IPS-NIHi7 (cell line): ENCODE measurements around the gene SLC22A15.
"Not testable (repeated sequence)": the region's sequence is repeated elsewhere in the genome, so short reads cannot be mapped to it uniquely, and the experiment has no call there.

Source experiments
- DNase-seq: peaks from one replicate; pipeline ENCODE4 v3.0.0; 2012; ENCODE audit warnings: mixed read lengths; ENCODE audit errors: extremely low spot score

SLC22A15 gene

DNA sequence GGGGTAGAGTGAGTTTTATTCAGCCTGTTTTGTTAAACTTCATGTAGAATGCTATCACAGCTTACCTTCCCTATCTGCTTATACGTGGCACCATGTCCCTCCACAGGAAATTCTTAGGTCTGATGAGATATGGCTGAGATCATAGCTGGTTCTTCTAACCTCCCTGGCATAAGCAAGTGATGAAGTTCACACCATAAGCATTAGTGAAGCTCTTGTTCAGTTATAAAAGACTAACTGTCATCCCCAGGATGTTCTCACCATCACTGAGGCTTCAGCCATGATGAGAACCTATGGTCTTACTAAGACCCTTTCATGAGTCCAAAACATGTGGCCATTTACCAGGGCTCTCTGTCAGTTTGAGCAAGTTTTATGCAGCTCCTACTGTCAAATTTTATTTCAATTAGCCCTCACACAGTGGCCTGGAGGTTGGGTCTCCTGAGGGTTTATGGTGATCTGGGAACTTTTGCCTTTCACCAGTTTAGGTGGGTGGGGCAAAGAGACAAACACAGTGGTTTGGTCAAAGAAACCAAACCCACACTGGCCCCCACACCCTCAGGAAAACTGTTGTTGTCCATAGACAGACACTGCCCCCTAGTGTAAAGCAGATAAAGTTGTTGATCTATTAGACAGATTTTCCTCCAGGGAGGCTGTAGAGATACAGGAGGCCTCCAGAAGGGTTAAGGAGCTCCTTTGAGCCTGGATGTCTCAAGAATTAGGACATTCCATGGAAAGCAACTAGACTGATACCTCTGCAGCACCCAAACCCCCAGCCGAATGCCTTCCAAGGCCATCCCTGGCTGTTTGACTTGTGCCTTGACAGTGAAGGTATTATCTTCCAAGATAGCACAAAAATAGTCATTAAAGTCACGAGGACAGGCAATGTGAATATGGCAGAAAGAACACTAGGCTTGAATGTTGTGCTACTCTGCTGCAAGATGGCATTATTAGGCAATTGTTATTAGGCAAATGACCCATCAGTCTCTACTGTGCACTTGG, 5.0 kb downstream of the SLC22A15 start:
- peak; percentile 81 for DNase-seq

- DNase-seq: no peak
These were observed 6.1 kb downstream of the SLC22A15 start for GRCh38 chr1:115982400-115982799.

GRCh38 chr1:115983584-115983983, 7.3 kb downstream of the SLC22A15 start:
- no peak for DNase-seq

GRCh38 chr1:115987623-115988022, 11.3 kb downstream of the SLC22A15 start:
- no peak for DNase-seq

DNA sequence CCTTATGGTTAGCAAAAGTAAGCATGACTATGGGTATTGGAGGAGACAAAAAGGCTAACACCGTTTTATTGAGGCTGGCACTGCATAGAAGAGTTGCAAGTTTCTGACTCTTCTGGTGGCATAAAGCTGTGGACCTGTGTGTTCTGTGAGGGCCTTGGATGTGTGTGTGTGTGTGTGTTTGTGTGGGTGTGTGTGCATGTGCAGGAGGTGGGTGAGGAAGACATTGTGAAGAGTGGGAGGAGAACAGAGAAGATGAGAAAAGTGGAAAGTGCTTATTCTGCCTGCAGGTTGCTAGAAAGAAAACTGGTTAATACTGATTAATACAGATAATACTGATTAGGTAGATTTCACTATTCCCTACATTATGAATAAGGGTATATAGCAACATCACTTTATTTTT, 12.6 kb downstream of the SLC22A15 start:
- no peak for DNase-seq

DNA sequence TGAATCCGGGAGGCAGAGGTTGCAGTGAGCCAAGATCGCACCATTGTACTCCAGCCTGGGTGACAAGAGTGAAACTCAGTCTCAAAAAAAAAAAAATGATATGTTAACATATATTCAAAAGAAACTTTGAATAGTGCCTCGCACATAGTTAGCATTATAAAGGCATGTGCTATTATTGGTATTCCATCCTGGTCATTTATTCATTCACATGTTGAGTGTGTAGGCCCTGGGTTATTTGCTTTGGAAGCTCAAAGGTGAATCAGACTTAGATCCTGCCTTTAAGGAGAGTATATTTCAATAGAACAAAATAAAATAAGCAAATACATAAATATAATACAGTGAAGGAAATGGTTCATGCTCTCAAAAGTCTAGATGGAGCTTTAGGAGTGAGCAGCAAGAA, 13.4 kb downstream of the SLC22A15 start:
- no peak for DNase-seq

DNA sequence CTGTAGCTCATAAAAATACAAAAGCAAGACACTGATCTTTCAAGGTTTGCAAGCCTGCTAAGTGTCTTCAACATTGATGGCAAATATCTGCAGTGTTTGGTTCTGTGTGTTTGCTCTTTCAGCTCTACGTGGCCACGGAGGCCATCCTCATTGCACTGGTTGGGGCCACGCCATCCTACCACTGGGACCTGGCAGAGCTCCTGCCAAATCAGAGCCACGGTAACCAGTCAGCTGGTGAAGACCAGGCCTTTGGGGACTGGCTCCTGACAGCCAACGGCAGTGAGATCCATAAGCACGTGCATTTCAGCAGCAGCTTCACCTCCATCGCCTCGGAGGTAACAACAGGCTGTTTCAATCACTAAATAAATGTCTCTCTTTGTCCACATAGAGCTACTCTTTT, 15.6 kb downstream of the SLC22A15 start:
- DNase-seq: no peak

DNA sequence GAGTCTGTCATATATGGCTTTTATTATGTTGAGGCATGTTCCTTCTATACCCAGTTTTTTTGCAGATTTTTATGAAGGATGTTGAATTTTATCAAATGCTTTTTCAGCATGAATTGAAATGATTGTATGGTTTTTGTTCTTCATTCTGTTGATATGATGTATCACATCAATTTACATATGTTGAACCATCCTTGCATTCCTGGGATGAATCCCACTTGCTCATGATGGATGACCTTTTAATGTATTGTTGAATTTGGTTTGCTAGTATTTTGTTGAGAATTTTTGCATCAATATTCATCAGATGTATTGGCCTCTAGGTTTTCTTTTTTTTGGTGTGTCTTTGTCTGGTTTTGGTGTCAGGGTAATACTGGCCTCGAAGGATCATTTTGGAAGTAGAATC, 21.6 kb downstream of the SLC22A15 start:
- not testable (repeated sequence) for DNase-seq

DNA sequence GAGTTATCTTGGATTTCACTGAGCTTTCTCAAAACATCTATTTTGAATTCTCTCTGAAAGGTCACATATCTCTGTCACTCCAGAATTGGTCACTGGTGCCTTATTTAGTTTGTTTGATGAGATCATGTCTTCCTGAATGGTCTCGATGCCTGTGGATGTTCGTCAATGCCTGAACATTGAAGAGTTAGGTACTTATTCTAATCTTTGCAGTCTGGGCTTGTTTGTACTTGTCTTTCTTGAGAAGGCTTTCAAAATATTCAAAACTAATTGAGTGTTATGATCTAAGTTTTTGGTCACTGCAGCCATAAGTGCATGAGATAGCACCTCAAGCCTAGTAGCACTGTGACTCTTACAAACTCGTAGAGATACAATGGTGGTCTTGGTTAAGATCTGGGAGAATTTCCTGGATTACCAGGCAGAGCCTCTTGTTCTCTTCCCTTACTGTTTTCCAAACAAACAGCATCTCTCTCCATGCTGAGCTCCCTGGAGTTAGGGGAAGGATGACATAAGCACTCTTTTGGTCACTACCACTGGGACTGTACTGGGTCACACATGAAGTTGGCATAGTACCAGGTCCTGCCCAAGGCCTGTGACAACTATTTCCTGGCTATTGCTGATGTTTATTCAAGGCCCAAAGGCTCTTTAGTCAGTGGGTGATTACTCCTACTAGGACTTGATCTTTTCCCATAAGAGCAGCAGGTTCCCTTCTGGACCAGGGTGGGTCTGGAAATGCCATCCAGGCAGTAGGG, 25.6 kb downstream of the SLC22A15 start:
- DNase-seq: no peak

DNA sequence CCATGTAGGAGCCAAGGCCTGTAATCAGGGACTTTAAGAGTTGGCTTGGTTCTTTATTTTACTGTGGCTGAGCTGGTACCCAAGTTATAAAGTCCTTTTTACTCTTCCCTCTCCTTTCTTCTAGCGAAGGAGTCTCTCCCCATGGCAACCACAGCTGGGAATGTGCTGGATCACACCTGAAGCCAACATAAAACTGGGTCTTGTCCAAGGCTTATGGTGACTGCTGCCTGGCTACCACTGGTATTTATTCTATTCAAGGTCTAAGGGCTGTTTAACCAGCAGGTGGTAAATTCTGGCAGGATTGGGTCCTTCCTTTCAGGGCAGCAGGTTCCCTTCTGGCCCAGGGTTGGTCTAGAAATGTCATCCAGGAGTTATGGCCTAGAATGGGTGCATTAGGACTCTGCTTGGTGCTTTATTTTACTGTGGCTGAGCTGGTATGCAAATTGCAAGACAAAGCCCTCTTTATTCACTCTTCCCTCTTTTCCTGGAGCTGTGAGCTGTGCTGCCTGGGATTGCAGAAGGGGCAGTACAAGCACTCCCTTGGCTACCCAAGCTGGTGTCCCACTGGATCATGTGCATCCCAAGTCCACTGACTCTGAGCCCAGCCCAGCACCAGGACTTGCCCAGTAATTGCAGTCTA, 26.6 kb downstream of the SLC22A15 start:
- DNase-seq: no peak

DNA sequence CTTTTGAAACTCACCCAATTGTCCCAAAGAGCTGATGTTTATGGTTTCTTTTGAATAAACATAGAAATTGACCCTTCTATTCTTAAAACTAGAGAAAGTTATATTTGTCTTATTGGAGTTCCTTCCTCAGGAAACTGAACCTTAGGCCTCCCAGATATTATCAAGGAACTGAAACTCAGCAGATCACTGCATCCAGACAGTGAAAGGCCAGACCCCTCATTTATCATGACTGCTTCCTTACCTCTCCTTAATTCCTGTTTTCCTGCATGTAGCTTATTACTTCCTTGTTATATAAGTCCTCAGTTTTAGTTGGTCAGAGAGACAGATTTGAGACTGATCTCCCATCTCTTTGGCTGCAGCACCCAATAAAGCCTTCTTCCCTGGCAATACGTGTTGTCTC, 27.5 kb downstream of the SLC22A15 start:
- no peak for DNase-seq

DNA sequence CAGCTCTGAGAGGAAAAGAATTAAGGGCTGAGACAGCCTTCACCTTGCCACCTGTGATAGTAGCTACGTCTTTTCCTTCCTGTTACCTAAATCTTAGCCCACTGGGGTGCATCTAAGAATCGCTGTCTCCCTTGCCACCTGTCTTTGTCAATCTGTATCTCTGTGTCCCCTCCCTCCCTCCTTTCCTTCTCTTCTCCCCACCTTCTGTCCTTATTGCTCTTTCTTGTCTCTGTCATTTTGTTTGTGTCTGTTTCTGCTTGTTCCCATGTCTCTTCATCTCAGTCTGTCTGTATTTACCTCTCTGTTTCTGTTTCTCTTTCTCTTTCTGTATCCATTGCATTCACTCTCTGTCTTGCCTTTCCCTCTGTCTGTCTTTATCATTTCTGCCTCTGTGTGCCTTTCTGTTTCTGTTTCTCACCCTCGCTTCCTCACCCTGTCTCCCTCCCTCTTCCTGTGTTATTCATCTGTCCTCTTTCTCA, 30.2 kb downstream of the SLC22A15 start:
- DNase-seq: no peak

GRCh38 chr1:116008656-116009390, 32.5 kb downstream of the SLC22A15 start:
- no peak for DNase-seq

GRCh38 chr1:116012716-116013115, 36.4 kb downstream of the SLC22A15 start:
- DNase-seq: no peak

DNA sequence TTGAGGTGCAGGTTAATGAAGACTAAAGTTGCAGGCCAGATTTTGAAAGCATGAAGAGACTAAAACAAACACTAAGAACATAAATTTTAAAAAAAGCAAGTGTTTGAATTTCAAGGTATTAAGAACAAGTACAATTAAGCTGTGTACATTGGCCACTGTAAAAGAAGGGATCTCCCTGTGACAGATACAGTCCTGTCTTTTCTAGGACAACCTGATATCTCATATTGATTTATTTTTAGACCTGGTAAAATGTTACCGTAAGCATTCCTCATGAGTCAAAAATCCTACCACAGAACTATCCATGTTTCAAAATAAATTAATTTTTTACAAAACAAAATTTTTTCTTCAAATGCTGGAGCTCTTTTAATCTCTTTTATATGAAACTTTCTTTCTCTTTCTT, 39.4 kb downstream of the SLC22A15 start:
- no peak for DNase-seq

DNA sequence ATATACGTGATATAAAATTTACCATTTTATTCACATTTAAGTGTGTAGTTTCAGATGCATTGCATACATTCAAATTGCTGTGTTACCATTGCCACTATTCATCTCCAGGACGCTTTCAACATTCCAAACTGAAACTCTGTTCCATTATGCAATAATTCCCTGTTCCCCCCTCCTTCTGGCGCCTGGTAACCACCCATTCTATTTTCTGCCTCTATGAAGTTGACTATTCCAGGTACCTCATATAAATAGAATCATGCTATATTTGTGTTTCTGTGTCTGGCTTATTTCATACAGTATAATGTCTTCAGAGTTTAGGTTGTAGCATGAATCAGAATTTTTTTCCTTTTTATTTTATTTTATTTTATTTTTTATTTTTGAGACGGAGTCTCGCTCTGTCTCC, 41.7 kb downstream of the SLC22A15 start:
- no peak for DNase-seq

DNA sequence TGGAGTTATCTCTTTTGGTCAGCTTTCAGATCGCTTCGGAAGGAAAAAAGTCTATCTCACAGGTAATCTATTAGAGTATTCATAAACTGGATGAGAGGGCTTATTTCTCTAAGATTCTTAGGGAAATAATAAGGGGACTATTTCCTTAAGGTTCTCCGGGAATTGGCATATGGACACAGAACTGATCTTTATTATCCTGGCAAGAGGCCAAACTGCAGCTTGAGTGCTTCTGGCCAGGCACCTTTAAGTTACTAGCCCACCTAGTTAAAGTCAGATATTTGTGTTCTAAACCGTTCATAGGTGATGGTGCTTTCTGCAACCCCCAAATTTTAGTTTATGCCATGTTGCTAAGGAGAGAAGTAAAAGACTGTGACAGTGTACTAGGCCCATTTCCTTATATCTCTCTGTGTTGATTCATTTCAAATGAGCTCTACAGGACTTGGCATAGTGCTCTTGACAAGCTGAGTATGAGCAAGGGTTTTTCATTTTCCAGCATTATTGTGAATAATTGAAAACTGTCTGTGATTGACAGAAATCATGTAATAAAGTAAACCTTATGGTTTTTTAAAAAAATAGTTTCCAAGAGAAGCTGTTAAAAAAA, 43.4 kb downstream of the SLC22A15 start:
- no peak for DNase-seq

- peak; percentile 85 for DNase-seq
These were observed 44.5 kb downstream of the SLC22A15 start for GRCh38 chr1:116020668-116021272.

- DNase-seq: no peak
These were observed 48.3 kb downstream of the SLC22A15 start for GRCh38 chr1:116024626-116025025.

DNA sequence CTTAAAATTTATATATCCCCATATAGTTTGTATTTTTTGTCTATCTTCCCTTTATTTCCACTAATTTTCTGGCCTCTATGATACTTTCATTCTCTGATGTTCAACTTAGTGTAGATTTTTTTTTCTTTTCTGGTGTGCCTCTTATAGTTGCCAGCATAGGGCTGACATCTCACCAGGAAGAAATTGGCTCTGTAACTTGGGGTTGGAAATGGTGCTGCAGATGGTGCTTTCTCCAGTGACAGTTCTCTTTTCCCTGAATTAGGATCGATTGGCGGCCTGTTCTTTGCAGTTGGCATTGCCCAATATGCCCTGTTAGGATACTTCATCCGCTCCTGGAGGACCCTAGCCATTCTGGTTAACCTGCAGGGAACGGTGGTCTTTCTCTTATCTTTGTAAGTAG, 50.3 kb downstream of the SLC22A15 start:
- no peak for DNase-seq
